Osteoblast (primary cell): Measurements from ENCODE around the gene CDC25A. TPM values are rescaled to one million over a fixed set of nuclear protein-coding genes. Genes with fewer than 3 reads are reported as not detected.

Experiments
- DNase-seq: peaks from one replicate; pipeline ENCODE4 v3.0.0; 2011; ENCODE audit warnings: low spot score, mixed read lengths; ENCODE audit not compliant: insufficient read length; ENCODE audit errors: missing footprints
- H2AFZ ChIP-seq: 2 replicates; pipeline ENCODE4 v1.6.0; 2011; ENCODE audit warnings: mild to moderate bottlenecking, low read length
- H3K27ac ChIP-seq: 2 replicates; pipeline ENCODE4 v1.5.1; 2011; ENCODE audit warnings: mild to moderate bottlenecking, low read depth, low read length, moderate library complexity
- H3K27me3 ChIP-seq: 2 replicates; pipeline ENCODE4 v1.6.0; 2012; ENCODE audit warnings: mild to moderate bottlenecking, control low read depth, inconsistent platforms, low read length, moderate library complexity; ENCODE audit not compliant: insufficient read depth
- H3K36me3 ChIP-seq: 2 replicates; pipeline ENCODE4 v1.5.1; 2011; ENCODE audit warnings: mild to moderate bottlenecking, low read length, control low read depth, moderate library complexity; ENCODE audit not compliant: insufficient read depth
- H3K4me1 ChIP-seq: 2 replicates; pipeline ENCODE4 v1.5.1; 2011; ENCODE audit warnings: mild to moderate bottlenecking, low read length, control low read depth, moderate library complexity; ENCODE audit not compliant: insufficient read depth
- H3K4me2 ChIP-seq: 2 replicates; pipeline ENCODE4 v1.6.0; 2011; ENCODE audit warnings: mild to moderate bottlenecking, low read length; ENCODE audit not compliant: insufficient read depth
- H3K4me3 ChIP-seq: fragments of 200-600 bp; sonication (generic); 3 replicates; pipeline ENCODE4 v1.5.1; 2012; ENCODE audit warnings: mild to moderate bottlenecking, low read length, inconsistent platforms; ENCODE audit not compliant: insufficient read depth
- H3K79me2 ChIP-seq: 2 replicates; pipeline ENCODE4 v1.6.0; 2012; ENCODE audit warnings: mild to moderate bottlenecking, low read length, control low read depth, inconsistent platforms; ENCODE audit not compliant: insufficient read depth
- H3K9me3 ChIP-seq: 2 replicates; pipeline ENCODE4 v1.5.1; 2011; ENCODE audit warnings: low read depth, low read length, control low read depth
- H4K20me1 ChIP-seq: 2 replicates; pipeline ENCODE4 v1.6.0; 2012; ENCODE audit warnings: mild to moderate bottlenecking, low read length, control low read depth; ENCODE audit not compliant: insufficient read depth
- CTCF ChIP-seq: IDR thresholded peaks from 2 replicates; pipeline ENCODE4 v1.5.1; 2011; ENCODE audit warnings: mild to moderate bottlenecking, low read depth, low read length, moderate library complexity; ENCODE audit errors: extremely low read depth
- total RNA-seq: library from RNA; depleted of rRNA; stranded (reverse); fragments of >200 nt; gene quantifications from 2 replicates; pipeline ENCODE4 v1.2.3, GENCODE V29; 2012

Gene CDC25A
- total RNA-seq, 1 donor: 1.1 TPM

- Histone ChIP-seq H3K36me3 (no peaks in the 10 kb centered on the region), H3K27me3 (peaks cover 6% of the 10 kb centered on the region), H3K4me1 (peaks cover 5% of the 10 kb centered on the region), H2AFZ (no peak overlapping the region), H4K20me1 (no peaks in the 10 kb centered on the region), H3K4me3 (no peak overlapping the region), H3K27ac (no peak overlapping the region), H3K9me3 (no peaks in the 10 kb centered on the region), H3K4me2 (peak overlapping the region; percentile 80), H3K79me2 (no peaks in the 10 kb centered on the region)
- DNase-seq: peak; percentile 13
- TF ChIP-seq CTCF: no peak
Observed at GRCh38 chr3:48232232-48232631, 44.0 kb upstream of the CDC25A start.

GRCh38 chr3:48226939-48227338 lies 38.7 kb upstream of the CDC25A start:
- Histone ChIP-seq H2AFZ (no peak overlapping the region), H3K4me3 (no peak overlapping the region), H3K27ac (no peak overlapping the region), H3K4me1 (no peaks in the 10 kb centered on the region), H3K4me2 (no peak overlapping the region), H3K79me2 (no peaks in the 10 kb centered on the region), H3K27me3 (peaks cover 9% of the 10 kb centered on the region), H3K9me3 (no peaks in the 10 kb centered on the region), H4K20me1 (no peaks in the 10 kb centered on the region), H3K36me3 (no peaks in the 10 kb centered on the region)
- peak; percentile 8 for DNase-seq
- TF ChIP-seq CTCF: no peak

- no peaks in the 10 kb centered on the region for H3K4me1 ChIP-seq
- H2AFZ ChIP-seq: no peak overlapping the region
- no peak overlapping the region for H3K4me3 ChIP-seq
- no peak for DNase-seq
- no peaks in the 10 kb centered on the region for H4K20me1 ChIP-seq
- no peaks in the 10 kb centered on the region for H3K79me2 ChIP-seq
- no peaks in the 10 kb centered on the region for H3K9me3 ChIP-seq
- no peak overlapping the region for H3K4me2 ChIP-seq
- no peak overlapping the region for H3K27ac ChIP-seq
- no peak for TF ChIP-seq CTCF
- H3K27me3 ChIP-seq: peaks cover 9% of the 10 kb centered on the region
- H3K36me3 ChIP-seq: no peaks in the 10 kb centered on the region
Observed at GRCh38 chr3:48225587-48225986, 37.4 kb upstream of the CDC25A start.

GRCh38 chr3:48222616-48223513 lies 34.6 kb upstream of the CDC25A start, which contains the start of gene CAMP:
TSS of gene CAMP (plus strand) at chr3:48223495. CDS start at chr3:48223512, 17 bp downstream.
- Histone ChIP-seq H3K4me2 (no peak within 1 kb of the TSS), H3K36me3 (no peaks in the 10 kb centered on the region), H3K4me3 (no peak within 1 kb of the TSS), H3K9me3 (no peaks in the 10 kb centered on the region), H2AFZ (no peak within 1 kb of the TSS), H4K20me1 (no peaks in the 10 kb centered on the region), H3K27ac (no peak within 1 kb of the TSS), H3K4me1 (no peaks in the 10 kb centered on the region), H3K79me2 (no peaks in the 10 kb centered on the region), H3K27me3 (peaks cover 11% of the 10 kb centered on the region)
- TF ChIP-seq CTCF: no peak
- DNase-seq: peak; percentile 1
